GM12801 (cell line): Measurements from ENCODE around the gene SPEF1.

Experiments used
- TF ChIP-seq, protein P1 (sequence below): IDR thresholded peaks from one replicate; pipeline ENCODE4 v1.5.1; 2011; ENCODE audit warnings: control low read depth; ENCODE audit not compliant: insufficient read length; ENCODE audit errors: extremely low read depth

Gene SPEF1

GRCh38 chr20:3783511-3784195 is 2.4 kb upstream of the SPEF1 start:
- TF ChIP-seq, protein P1, sequence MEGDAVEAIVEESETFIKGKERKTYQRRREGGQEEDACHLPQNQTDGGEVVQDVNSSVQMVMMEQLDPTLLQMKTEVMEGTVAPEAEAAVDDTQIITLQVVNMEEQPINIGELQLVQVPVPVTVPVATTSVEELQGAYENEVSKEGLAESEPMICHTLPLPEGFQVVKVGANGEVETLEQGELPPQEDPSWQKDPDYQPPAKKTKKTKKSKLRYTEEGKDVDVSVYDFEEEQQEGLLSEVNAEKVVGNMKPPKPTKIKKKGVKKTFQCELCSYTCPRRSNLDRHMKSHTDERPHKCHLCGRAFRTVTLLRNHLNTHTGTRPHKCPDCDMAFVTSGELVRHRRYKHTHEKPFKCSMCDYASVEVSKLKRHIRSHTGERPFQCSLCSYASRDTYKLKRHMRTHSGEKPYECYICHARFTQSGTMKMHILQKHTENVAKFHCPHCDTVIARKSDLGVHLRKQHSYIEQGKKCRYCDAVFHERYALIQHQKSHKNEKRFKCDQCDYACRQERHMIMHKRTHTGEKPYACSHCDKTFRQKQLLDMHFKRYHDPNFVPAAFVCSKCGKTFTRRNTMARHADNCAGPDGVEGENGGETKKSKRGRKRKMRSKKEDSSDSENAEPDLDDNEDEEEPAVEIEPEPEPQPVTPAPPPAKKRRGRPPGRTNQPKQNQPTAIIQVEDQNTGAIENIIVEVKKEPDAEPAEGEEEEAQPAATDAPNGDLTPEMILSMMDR: no peak

DNA sequence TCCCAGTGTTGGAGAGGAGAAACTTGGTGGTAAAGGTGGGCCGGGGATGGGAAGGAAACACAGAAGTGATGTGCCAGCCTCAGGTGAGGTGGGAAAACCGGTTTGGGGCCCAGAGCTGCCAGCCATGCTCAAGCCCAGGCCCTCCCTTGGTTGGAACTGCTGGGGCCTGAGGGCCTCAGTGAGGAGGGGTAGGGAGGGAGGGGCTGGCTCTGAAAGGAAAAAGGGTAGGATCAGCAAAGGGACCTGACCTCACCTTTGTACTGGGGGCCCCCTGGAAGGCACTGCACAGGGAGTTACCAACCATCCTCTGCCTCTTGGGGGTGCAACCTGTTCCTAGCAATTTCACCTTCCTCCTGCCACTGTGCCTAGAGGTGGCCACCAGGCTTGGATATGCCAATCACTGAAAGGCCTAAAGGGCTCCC is 1.8 kb upstream of the SPEF1 start:
- TF ChIP-seq, protein P1: no peak

GRCh38 chr20:3782597-3782996 is 1.3 kb upstream of the SPEF1 start:
- TF ChIP-seq, protein P1: no peak

DNA sequence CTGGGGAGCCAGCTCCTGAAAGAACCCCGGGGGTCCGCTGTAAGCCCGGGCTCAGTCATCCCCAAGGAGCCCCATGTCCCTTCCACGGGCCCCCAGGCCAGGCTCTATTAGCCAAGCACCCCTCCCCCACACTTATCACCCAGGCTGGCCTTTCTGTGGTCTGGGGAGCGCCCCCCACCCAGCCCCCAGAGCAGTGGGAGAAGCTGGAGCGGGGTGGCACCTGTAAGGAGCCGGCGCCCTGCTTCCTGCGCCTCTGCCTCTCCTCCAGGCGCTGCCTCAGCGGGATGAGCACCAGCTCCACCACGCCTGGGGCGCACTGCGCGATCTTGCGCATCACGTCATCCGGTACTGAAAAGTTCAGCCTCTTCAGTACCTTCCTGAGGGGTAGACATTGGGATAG is 2.3 kb downstream of the SPEF1 start:
- TF ChIP-seq, protein P1: no peak

DNA sequence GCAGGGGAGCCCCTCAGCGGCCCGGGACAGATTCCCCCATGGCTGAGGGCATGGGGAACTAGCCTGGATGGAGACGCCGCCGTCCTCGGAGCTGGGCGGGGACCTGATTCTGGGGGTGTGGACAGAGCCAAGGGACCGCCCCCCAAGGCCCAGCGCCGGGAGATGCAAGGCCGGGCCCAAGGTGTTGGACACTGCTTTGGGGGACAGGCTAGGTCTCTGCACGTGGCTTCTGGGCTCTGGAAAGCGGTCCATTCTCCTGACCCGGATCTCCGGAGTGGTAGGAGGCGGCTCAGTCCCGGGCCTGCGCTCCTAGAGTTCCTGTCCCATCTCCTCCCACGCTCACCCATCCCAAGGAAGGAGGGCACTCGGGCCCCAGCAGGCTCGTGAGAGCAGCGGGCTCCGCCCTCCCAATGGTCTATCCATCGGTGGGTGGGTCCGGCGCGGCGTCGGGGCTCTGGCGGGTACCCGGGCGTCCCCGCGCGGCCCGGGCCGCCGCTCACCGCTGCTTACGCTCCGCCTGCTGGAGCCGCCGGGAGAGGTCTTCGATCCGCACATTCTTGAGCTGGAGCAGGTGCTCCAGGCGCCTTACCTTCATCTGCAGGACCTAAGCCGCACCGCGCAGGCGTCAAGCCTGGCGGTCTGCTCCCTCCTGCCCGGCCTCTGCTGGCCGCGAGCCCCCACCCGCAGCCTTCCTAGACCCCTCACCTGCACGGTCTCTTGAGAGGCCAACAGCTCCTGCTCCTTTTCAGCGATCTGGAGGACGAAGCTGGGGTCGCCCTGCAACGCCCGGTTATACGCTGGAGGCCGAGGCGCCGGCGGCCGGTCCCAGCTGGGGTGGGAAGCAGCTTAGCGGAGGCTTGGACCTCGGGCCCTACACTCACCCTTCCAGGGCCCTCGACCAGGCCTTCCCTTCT is 3.3 kb downstream of the SPEF1 start:
- TF ChIP-seq, protein P1: no peak

DNA sequence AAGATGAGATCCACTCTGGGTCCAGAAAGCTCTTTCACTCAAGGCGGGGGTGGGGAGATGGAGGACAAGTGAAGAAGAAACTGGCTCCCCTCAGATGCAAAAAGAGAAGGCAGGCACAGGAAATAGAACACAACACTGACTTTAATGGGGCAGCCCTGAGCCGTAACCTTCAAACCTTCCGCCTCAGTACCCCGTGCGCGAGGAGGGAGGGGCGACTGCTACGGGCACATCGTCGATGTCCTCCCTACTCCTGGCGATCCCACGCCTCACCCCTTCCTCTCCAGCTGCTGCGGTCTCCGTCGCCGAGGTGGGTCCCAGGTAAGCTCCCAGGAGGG is 3.9 kb downstream of the SPEF1 start:
- TF ChIP-seq, protein P1: no peak

GRCh38 chr20:3775457-3776108 is 5.7 kb downstream of the SPEF1 start:
- TF ChIP-seq, protein P1: no peak
